Fibroblast of lung (primary cell): Measurements from ENCODE around the gene PPFIA4.

Experiments used
- EZH2 ChIP-seq: IDR thresholded peaks from 2 replicates; pipeline ENCODE4 v1.5.1; 2012; ENCODE audit warnings: low read length, control low read depth, mild to moderate bottlenecking; ENCODE audit errors: missing control alignments
- TF ChIP-seq, protein P1 (sequence below), 2 donors: IDR thresholded peaks in 1 of 2; conservative IDR thresholded peaks in 1 of 2; 1 replicate in 1 of 2; 2 replicates in 1 of 2; pipeline ENCODE4 v1.5.1; 2011 to 2012; ENCODE audit warnings: low read length in 2 of 2, control low read depth in 1 of 2, inconsistent platforms in 1 of 2, low read depth in 1 of 2, mild to moderate bottlenecking in 1 of 2

DNA sequence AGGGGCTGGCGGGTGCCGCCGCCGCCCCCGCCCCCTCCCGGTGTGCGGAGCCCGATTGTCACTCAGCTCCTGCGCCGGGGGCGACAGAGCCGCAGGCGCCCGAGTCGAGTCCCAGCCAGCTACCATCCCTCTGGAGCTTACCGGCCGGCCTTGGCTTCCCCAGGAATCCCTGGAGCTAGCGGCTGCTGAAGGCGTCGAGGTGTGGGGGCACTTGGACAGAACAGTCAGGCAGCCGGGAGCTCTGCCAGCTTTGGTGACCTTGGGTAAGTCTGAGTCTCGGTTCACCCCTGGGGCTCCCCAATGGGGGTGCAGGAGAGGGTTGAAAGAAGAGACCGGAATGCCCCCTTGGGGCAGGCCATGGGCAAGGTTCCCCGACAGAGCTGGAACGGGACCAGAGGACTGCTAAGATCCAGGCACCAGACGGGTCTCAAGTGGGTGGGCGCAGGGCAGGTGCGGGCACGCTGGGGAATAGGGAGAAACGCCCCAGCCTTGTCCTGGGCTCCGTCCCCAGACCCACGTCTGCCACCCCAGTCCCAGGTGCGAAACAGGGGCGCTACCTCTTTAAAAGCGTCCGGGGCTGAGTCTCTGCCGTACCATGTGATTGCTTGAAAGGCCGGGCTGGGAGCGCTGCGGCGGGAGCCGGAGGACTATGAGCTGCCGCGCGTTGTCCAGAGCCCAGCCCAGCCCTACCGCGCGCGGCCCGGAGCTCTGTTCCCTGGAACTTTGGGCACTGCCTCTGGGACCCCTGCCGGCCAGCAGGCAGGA, 101.6 kb downstream of the PPFIA4 start, which contains the start of gene ADORA1:
- TF ChIP-seq, protein P1, sequence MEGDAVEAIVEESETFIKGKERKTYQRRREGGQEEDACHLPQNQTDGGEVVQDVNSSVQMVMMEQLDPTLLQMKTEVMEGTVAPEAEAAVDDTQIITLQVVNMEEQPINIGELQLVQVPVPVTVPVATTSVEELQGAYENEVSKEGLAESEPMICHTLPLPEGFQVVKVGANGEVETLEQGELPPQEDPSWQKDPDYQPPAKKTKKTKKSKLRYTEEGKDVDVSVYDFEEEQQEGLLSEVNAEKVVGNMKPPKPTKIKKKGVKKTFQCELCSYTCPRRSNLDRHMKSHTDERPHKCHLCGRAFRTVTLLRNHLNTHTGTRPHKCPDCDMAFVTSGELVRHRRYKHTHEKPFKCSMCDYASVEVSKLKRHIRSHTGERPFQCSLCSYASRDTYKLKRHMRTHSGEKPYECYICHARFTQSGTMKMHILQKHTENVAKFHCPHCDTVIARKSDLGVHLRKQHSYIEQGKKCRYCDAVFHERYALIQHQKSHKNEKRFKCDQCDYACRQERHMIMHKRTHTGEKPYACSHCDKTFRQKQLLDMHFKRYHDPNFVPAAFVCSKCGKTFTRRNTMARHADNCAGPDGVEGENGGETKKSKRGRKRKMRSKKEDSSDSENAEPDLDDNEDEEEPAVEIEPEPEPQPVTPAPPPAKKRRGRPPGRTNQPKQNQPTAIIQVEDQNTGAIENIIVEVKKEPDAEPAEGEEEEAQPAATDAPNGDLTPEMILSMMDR (conservative IDR thresholded peaks at IDR 0.05 in 1 of 2, IDR thresholded peaks at IDR 0.05 in 1 of 2; ENCODE audit: low read depth in 1 of 2, low read length in 2 of 2), result peak in 1 of 2 donors; percentile 8
- TF ChIP-seq EZH2, result no peak
